Psoas muscle (tissue), 7 donors: ENCODE measurements around the gene SMIM45.

Source experiments
- ATAC-seq, 4 donors: fragments of 200-7000 bp; cut with Tn5 transposase; one replicate each; pipeline ENCODE4 v1.9.1; 2020; ENCODE audit warnings: moderate library complexity in 3 of 4, mild to moderate bottlenecking in 2 of 4
- DNase-seq, 2 donors: peaks; one replicate each; pipeline ENCODE4 v3.0.0-alpha.2; 2020
- H3K27ac ChIP-seq: fragments of 200-600 bp; one replicate; pipeline ENCODE4 v1.8.0; 2022
- H3K27me3 ChIP-seq, 3 donors: fragments of 200-600 bp in 1 of 3; one replicate each; pipeline versions ENCODE4 v1.6.1 to v1.8.0; 2013 to 2022; ENCODE audit warnings: low read length in 2 of 3, mild to moderate bottlenecking in 2 of 3, moderate library complexity in 1 of 3; ENCODE audit not compliant: insufficient read depth in 3 of 3
- H3K36me3 ChIP-seq, 2 donors: fragments of 200-600 bp in 1 of 2; one replicate each; pipeline versions ENCODE4 v1.6.1 to v1.8.0; 2013 to 2022; ENCODE audit warnings: low read depth in 1 of 2, mild to moderate bottlenecking in 1 of 2, moderate library complexity in 1 of 2; ENCODE audit not compliant: insufficient read depth in 1 of 2
- H3K4me1 ChIP-seq: fragments of 200-600 bp; one replicate; pipeline ENCODE4 v1.8.0; 2022
- H3K4me3 ChIP-seq: fragments of 200-600 bp; one replicate; pipeline ENCODE4 v1.8.0; 2022; ENCODE audit warnings: mild to moderate bottlenecking
- H3K9me3 ChIP-seq: fragments of 200-600 bp; one replicate; pipeline ENCODE4 v1.8.0; 2022
- WGBS, 3 donors: extraction: QIAGEN DNeasy Blood & Tissue Kit; methylation state at CpG; one replicate each; pipeline versions ENCODE4 v1.1.6 to v1.1.7; 2013; 5-methylcytosine and 5-hydroxymethylcytosine counted together
- intact Hi-C, 2 donors: fragments of 100-400 bp; cut with DNase I; formaldehyde crosslinking; loops; one replicate each; pipeline versions ENCODE4 v1.11.0 to v1.14.2; 2022
- TF ChIP-seq, protein P1 (sequence below): fragments of 200-600 bp; IDR thresholded peaks from one replicate; pipeline ENCODE4 v1.8.0; 2022; ENCODE audit warnings: antibody characterized with exemption
- donor health status: healthy with polysubstance abuse.
- donor health status: DM: no; HTN: no; CAD: no; lungs with moderate emphysema.
- donor health status: Bipolar disorder and iron deficiency.
- donor health status: healthy.
- donor health status: DM: yes; HTN: yes; CAD: no.
- donor health status: DM: no; HTN: no; CAD: no.
- donor health status: DM: yes; HTN: yes; CAD: no.

The SMIM45 gene

DNA sequence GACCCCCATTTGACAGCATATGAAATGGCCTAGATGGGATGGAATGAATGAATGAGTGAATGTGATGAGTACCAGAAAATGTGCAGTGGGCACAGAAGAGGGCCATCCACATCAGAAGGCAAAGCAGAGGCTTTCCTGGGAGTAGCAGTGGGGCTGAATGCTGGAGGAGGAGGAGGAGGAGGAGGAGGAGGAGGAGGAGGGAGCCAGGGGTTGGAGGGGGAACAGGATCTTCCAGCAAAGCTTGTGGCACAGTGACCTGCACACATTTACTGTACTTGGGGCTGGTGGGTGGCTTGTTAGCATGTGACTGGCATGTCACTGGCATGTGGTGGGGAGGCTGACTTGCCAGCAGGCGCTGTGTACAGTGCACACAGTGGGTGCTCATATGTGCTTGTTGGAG, 26.8 kb downstream of the SMIM45 start:
- no peaks in the 10 kb centered on the region for H3K36me3 ChIP-seq
- no peaks in the 10 kb centered on the region for H3K4me1 ChIP-seq
- DNase-seq (no peak), ATAC-seq (no peak)
- H3K27ac ChIP-seq: no peak overlapping the region
- H3K4me3 ChIP-seq: no peak overlapping the region
- intact Hi-C loops: loop anchor here (5.0 to 10.0 kb wide), 2 partner anchors 154 to 456 kb away; partner anchors contain the start of genes CYP2D6 (in 1 of the 2) and NFAM1 (in 1 of the 2)
- TF ChIP-seq, protein P1, sequence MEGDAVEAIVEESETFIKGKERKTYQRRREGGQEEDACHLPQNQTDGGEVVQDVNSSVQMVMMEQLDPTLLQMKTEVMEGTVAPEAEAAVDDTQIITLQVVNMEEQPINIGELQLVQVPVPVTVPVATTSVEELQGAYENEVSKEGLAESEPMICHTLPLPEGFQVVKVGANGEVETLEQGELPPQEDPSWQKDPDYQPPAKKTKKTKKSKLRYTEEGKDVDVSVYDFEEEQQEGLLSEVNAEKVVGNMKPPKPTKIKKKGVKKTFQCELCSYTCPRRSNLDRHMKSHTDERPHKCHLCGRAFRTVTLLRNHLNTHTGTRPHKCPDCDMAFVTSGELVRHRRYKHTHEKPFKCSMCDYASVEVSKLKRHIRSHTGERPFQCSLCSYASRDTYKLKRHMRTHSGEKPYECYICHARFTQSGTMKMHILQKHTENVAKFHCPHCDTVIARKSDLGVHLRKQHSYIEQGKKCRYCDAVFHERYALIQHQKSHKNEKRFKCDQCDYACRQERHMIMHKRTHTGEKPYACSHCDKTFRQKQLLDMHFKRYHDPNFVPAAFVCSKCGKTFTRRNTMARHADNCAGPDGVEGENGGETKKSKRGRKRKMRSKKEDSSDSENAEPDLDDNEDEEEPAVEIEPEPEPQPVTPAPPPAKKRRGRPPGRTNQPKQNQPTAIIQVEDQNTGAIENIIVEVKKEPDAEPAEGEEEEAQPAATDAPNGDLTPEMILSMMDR: no peak
- peaks cover 0 to 38% (median 0%) of the 10 kb centered on the region in 3 donors for H3K27me3 ChIP-seq
- no peaks in the 10 kb centered on the region for H3K9me3 ChIP-seq
- WGBS, 3 donors: 100% methylated on average over 1 of the region's 1 CpG

DNA sequence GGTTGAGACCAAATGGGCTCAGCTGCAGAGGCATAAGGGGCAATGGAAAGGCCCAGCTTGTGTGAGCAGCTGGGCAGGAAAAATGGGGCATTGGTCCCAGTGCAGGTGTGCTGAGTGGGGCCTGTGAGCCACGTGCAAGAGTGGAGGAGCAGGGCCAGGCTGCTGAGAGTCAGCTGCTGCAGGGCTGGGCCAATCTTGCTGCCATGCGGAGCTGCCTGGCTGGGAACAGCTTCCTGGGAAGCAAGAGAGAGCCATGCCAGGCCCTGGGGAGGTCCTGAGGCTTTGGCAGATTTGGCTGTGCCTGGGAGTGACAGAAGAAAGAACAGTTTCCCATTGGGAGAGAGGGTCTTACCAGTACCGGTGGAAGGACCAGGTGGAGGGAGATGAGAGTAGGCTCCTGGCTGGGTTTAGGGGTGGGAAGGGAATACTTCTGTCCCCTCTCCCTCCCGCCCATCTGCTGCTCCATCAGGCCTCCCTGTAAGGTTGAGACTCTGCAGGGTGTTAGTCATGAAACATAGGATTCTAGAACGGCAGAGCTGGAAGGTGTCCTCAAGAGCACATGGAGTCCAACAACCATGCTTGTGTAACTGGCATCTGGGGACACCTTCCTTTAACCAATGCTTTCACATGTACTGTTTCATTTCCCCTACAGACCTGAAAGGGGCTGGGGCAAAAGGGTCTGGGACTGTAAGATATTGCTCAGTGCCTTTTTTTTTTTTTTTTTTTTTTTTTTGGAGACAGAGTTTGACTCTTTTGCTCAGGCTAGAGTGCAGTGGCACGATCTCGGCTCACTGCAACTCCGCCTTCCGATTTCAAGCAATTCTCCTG, 27.7 kb downstream of the SMIM45 start:
- 57 to 69% (median 60%) methylated on average over 8 to 9 of the region's 9 CpGs for WGBS, 3 donors
- intact Hi-C loops: loop anchor here (5.0 to 10.0 kb wide), 2 partner anchors 153 to 455 kb away; partner anchors contain the start of genes CYP2D6 (in 1 of the 2) and NFAM1 (in 1 of the 2)

DNA sequence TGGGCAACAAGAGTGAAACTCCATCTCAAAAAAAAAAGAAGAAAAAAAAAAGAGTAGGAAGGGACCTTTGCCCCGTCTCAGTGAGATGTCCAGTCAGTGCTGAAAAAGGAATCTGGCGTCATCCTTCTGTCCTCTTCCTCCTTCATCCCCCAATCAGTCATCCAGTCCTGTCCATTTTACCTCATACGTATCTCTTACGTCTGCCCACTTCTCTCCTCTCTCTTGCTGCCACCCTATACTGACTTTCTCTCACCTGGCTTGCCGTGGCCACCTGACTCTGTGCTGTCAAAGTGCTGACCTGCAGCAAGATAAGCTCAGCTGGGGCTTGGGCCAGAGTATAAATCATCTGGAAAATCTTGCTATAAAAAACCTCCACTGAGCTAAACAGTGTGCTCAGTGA, 30.9 kb downstream of the SMIM45 start:
- 31 to 49% (median 37%) methylated on average over 5 of the region's 5 CpGs for WGBS, 3 donors
- ATAC-seq: peak; percentile 15 to 63 (median 51)
- no peaks in the 10 kb centered on the region for H3K9me3 ChIP-seq
- TF ChIP-seq, protein P1: no peak
- intact Hi-C loops: no loop called here
- H3K4me1 ChIP-seq: no peaks in the 10 kb centered on the region
- no peak overlapping the region for H3K4me3 ChIP-seq
- peaks cover 0 to 3% (median 0%) of the 10 kb centered on the region in 3 donors for H3K27me3 ChIP-seq
- H3K27ac ChIP-seq: no peak overlapping the region
- no peak for DNase-seq
- H3K36me3 ChIP-seq: no peaks in the 10 kb centered on the region

More for the DNA sequence above, 27.7 kb downstream of the SMIM45 start:
- no peak overlapping the region for H3K27ac ChIP-seq
- DNase-seq (no peak), ATAC-seq (no peak)
- H3K36me3 ChIP-seq: no peaks in the 10 kb centered on the region
- no peaks in the 10 kb centered on the region for H3K4me1 ChIP-seq
- no peak overlapping the region for H3K4me3 ChIP-seq
- H3K27me3 ChIP-seq: peaks cover 0 to 29% (median 0%) of the 10 kb centered on the region in 3 donors
- TF ChIP-seq, protein P1: no peak
- H3K9me3 ChIP-seq: no peaks in the 10 kb centered on the region

DNA sequence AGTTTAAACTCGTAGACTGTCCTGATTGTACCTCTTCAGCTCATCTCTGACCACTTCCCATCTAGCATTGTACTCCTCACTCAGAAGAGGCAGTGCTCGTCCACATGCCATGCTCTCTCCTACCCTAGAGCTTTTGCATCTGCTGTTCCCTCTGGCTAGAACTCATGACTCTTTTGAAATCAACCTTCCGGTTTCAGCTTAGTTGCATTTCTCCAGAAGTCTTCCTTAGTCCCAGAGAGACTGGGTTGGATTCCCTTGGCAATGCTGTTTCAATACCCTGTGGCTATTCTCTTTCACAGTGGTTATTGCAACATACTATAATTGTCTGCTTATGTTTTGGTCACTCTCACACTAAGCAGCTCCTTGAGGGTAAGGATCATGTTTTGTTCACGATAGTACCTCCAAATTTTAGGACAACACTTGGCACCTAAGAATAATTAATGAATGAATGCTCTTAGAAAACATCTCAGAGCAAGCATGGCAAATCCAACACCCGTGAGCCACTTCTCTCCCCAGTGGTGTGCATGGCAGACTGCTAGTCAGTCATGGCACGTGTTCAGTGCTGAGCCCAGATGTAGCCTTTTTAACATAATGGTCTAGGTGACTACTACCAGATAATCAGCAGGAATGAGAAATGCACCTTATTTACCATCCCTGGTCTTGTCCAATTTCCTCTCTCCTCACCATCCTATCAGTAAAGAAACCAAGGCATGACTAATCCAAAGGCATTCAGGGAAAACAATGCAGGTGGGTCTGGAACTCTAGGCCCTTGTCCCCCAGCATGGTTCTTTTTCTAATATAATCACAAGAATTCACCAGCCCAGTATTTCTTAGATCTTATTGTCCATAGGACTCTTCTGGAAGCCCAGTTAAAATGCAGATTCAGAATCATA, 31.8 kb downstream of the SMIM45 start:
- 62 to 79% (median 65%) methylated on average over 6 of the region's 6 CpGs for WGBS, 3 donors
- Histone ChIP-seq H3K4me1 (no peaks in the 10 kb centered on the region), H3K4me3 (no peak overlapping the region), H3K27ac (no peak overlapping the region), H3K36me3 (no peaks in the 10 kb centered on the region), H3K9me3 (no peaks in the 10 kb centered on the region), H3K27me3 (peaks cover 0 to 3% (median 0%) of the 10 kb centered on the region in 3 donors)
- ATAC-seq (peak in 3 of 4 donors; percentile 44 to 45 (median 45)), DNase-seq (no peak)
- intact Hi-C loops: no loop called here
- TF ChIP-seq, protein P1: no peak
